HepG2 (cell line): ENCODE measurements around the gene STOML3. TPM values are rescaled to one million over a fixed set of nuclear protein-coding genes. Genes with fewer than 3 reads are reported as not detected.

Experiments used
- ATAC-seq: fragments of 200-7000 bp; cut with Tn5 transposase; 3 replicates; pipeline ENCODE4 v1.9.1; 2020; ENCODE audit warnings: mild to moderate bottlenecking, moderate library complexity
- BruUV-seq: library from RNA; stranded (reverse); fragments of 400-500 nt; replicated peaks from 2 replicates; lab custom pipeline; 2021; lab: Mats Ljungman, UMichigan
- CTCF ChIA-PET: fragments of 300-600 bp; formaldehyde crosslinking; extraction: SDS; loops from one replicate; lab custom pipeline; 2021; ENCODE audit warnings: low total read pairs, inconsistent platforms, low intra/inter-chr PET ratio; lab: Yijun Ruan, JAX
- POLR2A ChIA-PET: fragments of 350-600 bp; sonication (Branson Sonifier 250); formaldehyde crosslinking; loops from one replicate; lab custom pipeline; 2020; ENCODE audit warnings: antibody characterized with exemption, inconsistent platforms; lab: Yijun Ruan, JAX
- DNase-seq: peaks from one replicate; pipeline ENCODE4 v3.0.0-alpha.2; 2015; ENCODE audit warnings: low spot score
- FAIRE-seq: peaks from 3 replicates; lab custom pipeline; 2011; peaks lifted over from hg19 to GRCh38; lab: Jason Lieb, UNC
- H2AFZ ChIP-seq: one replicate; pipeline ENCODE4 v1.6.1; 2011; ENCODE audit warnings: low read length, inconsistent platforms
- H3K27ac ChIP-seq: fragments of 300-600 bp; 3 replicates; pipeline ENCODE4 v1.8.0; 2011; ENCODE audit warnings: mixed run types, mild to moderate bottlenecking, mixed read lengths, low read length, inconsistent platforms; ENCODE audit not compliant: insufficient read depth; ENCODE audit errors: extremely low read length
- H3K27me3 ChIP-seq, 2 experiments: fragments of 200-600 bp in 1 of 2; 2 replicates in 1 of 2; 3 replicates in 1 of 2; pipeline versions ENCODE4 v1.6.0 to v1.8.0; 2011; ENCODE audit warnings: low read length in 2 of 2, mild to moderate bottlenecking in 2 of 2, moderate library complexity in 2 of 2, inconsistent platforms in 1 of 2; ENCODE audit not compliant: insufficient read depth in 2 of 2, control insufficient read depth in 1 of 2
- H3K36me3 ChIP-seq, 2 experiments: fragments of 200-600 bp in 1 of 2; replicated peaks in 1 of 2; 2 replicates in 1 of 2; 3 replicates in 1 of 2; pipeline versions ENCODE4 v1.5.1 to v1.8.0; 2011; ENCODE audit warnings: low read length in 2 of 2, inconsistent platforms in 1 of 2; ENCODE audit not compliant: insufficient read depth in 2 of 2, control insufficient read depth in 1 of 2
- H3K4me1 ChIP-seq: 2 replicates; pipeline ENCODE4 v1.5.1; 2012; ENCODE audit warnings: low read length, inconsistent platforms; ENCODE audit not compliant: insufficient read depth
- H3K4me2 ChIP-seq: 2 replicates; pipeline ENCODE4 v1.6.0; 2011; ENCODE audit warnings: low read depth, low read length, inconsistent platforms
- H3K4me3 ChIP-seq, 3 experiments: fragments of 200-600 bp in 1 of 3; sonication (generic), shearing (Covaris generic) in 1 of 3; replicated peaks in 1 of 3; 2 replicates each; pipeline ENCODE4 v1.5.1; 2011 to 2016; ENCODE audit warnings: low read length in 3 of 3, inconsistent platforms in 2 of 3, low read depth in 2 of 3, mild to moderate bottlenecking in 2 of 3, control low read depth in 1 of 3, mixed read lengths in 1 of 3; ENCODE audit not compliant: insufficient read depth in 1 of 3
- H3K79me2 ChIP-seq: one replicate; pipeline ENCODE4 v1.6.1; 2011; ENCODE audit warnings: low read length, inconsistent platforms; ENCODE audit not compliant: insufficient read depth
- H3K9ac ChIP-seq: 2 replicates; pipeline ENCODE4 v1.6.0; 2011; ENCODE audit warnings: mild to moderate bottlenecking, low read depth, low read length, inconsistent platforms; ENCODE audit not compliant: insufficient read depth
- H3K9me3 ChIP-seq: 2 replicates; pipeline ENCODE4 v1.5.1; 2012; ENCODE audit warnings: mild to moderate bottlenecking, low read length
- H4K20me1 ChIP-seq: 2 replicates; pipeline ENCODE4 v1.6.0; 2011; ENCODE audit warnings: inconsistent platforms, mild to moderate bottlenecking, low read length, moderate library complexity; ENCODE audit not compliant: insufficient read depth
- ARNTL ChIP-seq: sonication (generic); formaldehyde crosslinking; IDR thresholded peaks from 2 replicates; pipeline ENCODE4 v1.4.0; 2020; ENCODE audit warnings: mild to moderate bottlenecking, missing genetic modification reagents
- ATF7-NPFF ChIP-seq: sonication (generic); formaldehyde crosslinking; IDR thresholded peaks from 2 replicates; pipeline ENCODE4 v1.8.1; 2023; ENCODE audit warnings: mild to moderate bottlenecking, low read depth, missing genetic modification reagents, moderate library complexity
- CREM ChIP-seq, 2 experiments: sonication (generic) in 1 of 2; formaldehyde crosslinking in 1 of 2; IDR thresholded peaks; 2 replicates each; pipeline versions ENCODE4 v1.4.0 to v1.6.1; 2016 to 2020; ENCODE audit warnings: antibody characterized with exemption in 1 of 2, mild to moderate bottlenecking in 1 of 2, missing genetic modification reagents in 1 of 2
- NCOA5 ChIP-seq: sonication (generic); formaldehyde crosslinking; IDR thresholded peaks from 2 replicates; pipeline ENCODE4 v1.4.0; 2020; ENCODE audit warnings: missing genetic modification reagents
- REXO4 ChIP-seq: sonication (generic); formaldehyde crosslinking; IDR thresholded peaks from 2 replicates; pipeline ENCODE4 v1.8.0; 2022; ENCODE audit warnings: missing genetic modification reagents, mild to moderate bottlenecking, borderline replicate concordance
- ZFY ChIP-seq: sonication (generic); formaldehyde crosslinking; IDR thresholded peaks from 2 replicates; pipeline ENCODE4 v1.4.0; 2020; ENCODE audit warnings: missing genetic modification reagents
- ZNF713 ChIP-seq: sonication (generic); formaldehyde crosslinking; IDR thresholded peaks from 2 replicates; pipeline ENCODE4 v1.4.0; 2020; ENCODE audit warnings: mild to moderate bottlenecking, missing genetic modification reagents
- ZNF790 ChIP-seq: sonication (generic); formaldehyde crosslinking; IDR thresholded peaks from 2 replicates; pipeline ENCODE4 v1.8.0; 2022; ENCODE audit warnings: missing genetic modification reagents, mild to moderate bottlenecking, borderline replicate concordance
- WGBS: methylation state at CpG from one replicate; pipeline ENCODE4 v1.1.6; 2017; ENCODE audit warnings: low lambda C conversion rate; 5-methylcytosine and 5-hydroxymethylcytosine counted together
- in situ Hi-C: cut with HindIII; loops from 2 replicates; pipeline ENCODE4 v1.10.0; 2017; ENCODE audit warnings: low pct_unique_long_range_greater_than_20kb; ENCODE audit not compliant: extremely low pct_ligation_motif_present
- intact Hi-C: fragments of 100-400 bp; cut with micrococcal nuclease; formaldehyde crosslinking; loops from one replicate; pipeline ENCODE4 v1.10.0; 2022; ENCODE audit not compliant: unreplicated experiment
- polyA plus RNA-seq, 8 experiments: library from polyadenylated mRNA; depleted of rRNA in 3 of 8; stranded (reverse) in 7 of 8; unstranded in 1 of 8; fragments of >200 nt; fragmentation: Illumina TruSeq in 4 of 8; extraction: Trizol in 4 of 8; gene quantifications; 2 replicates each; pipeline versions ENCODE4 v1.2.1 to v1.2.3, GENCODE V29; 2011 to 2016; ENCODE audit warnings: low read depth in 4 of 8, missing spikeins in 1 of 8, mixed read lengths in 1 of 8; ENCODE audit not compliant: insufficient read depth in 1 of 8
- total RNA-seq, 5 experiments: library from RNA; depleted of rRNA; stranded (reverse); fragments of >200 nt; fragmentation: Illumina TruSeq; extraction: Trizol; gene quantifications; 2 replicates each; pipeline ENCODE4 v1.2.3, GENCODE V29; 2016; ENCODE audit warnings: low read depth in 1 of 5
- TF ChIP-seq, protein P1 (sequence below): sonication (generic); formaldehyde crosslinking; IDR thresholded peaks from 2 replicates; pipeline ENCODE4 v1.5.1; 2020; ENCODE audit warnings: missing genetic modification reagents, mild to moderate bottlenecking, borderline replicate concordance
- TF ChIP-seq, protein P2 (sequence below): sonication (generic); formaldehyde crosslinking; IDR thresholded peaks from 2 replicates; pipeline ENCODE4 v1.4.0; 2020; ENCODE audit warnings: missing genetic modification reagents

Gene STOML3
- total and polyA plus RNA-seq, 2 of the 13 experiments (the other 11 are each of a cell fraction or from before 2014, with no cell fraction given) = not detected

DNA sequence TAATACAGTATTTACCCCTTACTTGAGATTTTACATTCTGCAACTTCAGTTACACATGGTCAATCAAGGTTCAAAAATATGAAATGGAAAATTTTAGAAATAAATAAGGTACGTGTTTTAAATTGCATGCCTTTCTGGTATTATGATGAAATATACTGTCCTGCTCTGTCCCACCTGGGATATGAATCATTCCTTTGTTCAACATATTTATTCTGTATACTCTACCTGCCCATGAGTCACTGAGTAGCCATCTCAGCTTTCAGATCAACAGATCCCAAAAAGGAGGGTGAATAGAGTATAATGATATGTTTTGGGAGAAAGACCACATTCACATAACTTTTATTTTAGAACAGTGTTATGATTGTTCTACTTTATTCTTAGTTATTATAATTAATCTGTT lies 37.8 kb downstream of the STOML3 start:
- WGBS = 3% methylated on average over 1 of the region's 1 CpG
- Histone ChIP-seq H3K27me3 (no peaks in the 10 kb centered on the region; a peak in 1 of 5 replicates), H3K9me3 (no peaks in the 10 kb centered on the region), H3K4me1 (no peaks in the 10 kb centered on the region), H3K27ac (no peak overlapping the region), H3K4me2 (no peak overlapping the region), H3K9ac (no peak overlapping the region), H3K36me3 (no peaks in the 10 kb centered on the region), H3K4me3 (no peak overlapping the region), H4K20me1 (no peaks in the 10 kb centered on the region), H3K79me2 (no peaks in the 10 kb centered on the region), H2AFZ (no peak overlapping the region)
- intact Hi-C loops = no loop called here
- no peak for TF ChIP-seq ZNF713 (CRISPR knock-in tag)
- no peak for ATAC-seq
- CTCF ChIA-PET = no interaction called here
- POLR2A ChIA-PET = no interaction called here
- DNase-seq = no peak
- FAIRE-seq = no peak
- in situ Hi-C loops = loop anchor here (25.0 kb wide), 1 partner anchor 659 kb away; the partner anchor contains the start of gene LHFPL6
- BruUV-seq = no TSS peak

DNA sequence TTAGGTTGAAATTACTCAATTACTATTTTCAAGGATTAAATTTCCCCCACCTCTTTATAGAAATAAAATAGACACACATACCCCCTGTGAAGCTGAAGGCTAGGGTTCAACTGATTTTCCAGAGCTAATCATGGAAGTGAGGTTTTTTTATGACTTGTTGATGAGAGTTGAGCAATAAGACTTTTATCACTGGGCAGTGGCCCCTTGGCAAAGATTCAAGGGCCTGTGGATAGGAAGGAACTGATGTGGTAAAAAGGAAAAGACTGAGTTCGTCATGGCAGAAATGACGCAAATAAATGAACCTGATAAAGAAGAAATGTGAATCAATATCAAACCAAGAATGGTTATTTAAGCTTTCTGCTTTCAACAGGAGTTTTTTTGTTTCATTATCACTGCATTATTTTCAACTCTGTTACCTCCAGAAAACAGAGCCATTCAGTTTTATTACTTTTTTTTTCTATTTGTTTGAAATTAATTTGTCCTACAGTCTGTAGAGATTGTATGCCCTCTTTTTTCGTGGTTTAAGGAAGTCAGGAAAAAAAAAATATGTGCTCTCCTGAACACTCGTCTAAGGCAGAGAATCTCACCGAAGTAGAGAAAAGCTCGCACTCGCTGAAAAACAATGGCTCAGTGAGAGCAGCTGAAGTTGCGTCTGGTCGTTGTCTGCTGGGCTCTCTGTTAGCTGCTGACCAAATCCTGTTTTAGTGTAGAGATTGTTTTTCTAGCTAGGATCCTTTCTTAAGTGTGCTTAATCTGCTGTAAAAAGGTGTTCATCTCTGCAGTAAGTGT lies 38.9 kb downstream of the STOML3 start:
- 15% methylated on average over 9 of the region's 9 CpGs for WGBS
- DNase-seq = no peak
- intact Hi-C loops = no loop called here
- H3K79me2 ChIP-seq = no peaks in the 10 kb centered on the region
- no TSS peak for BruUV-seq
- ATAC-seq = no peak
- H3K4me1 ChIP-seq = no peaks in the 10 kb centered on the region
- FAIRE-seq = no peak
- no peak overlapping the region for H3K4me3 ChIP-seq
- no peaks in the 10 kb centered on the region for H3K36me3 ChIP-seq
- no peak overlapping the region for H3K27ac ChIP-seq
- no peaks in the 10 kb centered on the region; a peak in 1 of 5 replicates for H3K27me3 ChIP-seq
- no peak overlapping the region for H3K9ac ChIP-seq
- H2AFZ ChIP-seq = no peak overlapping the region
- H4K20me1 ChIP-seq = no peaks in the 10 kb centered on the region
- H3K4me2 ChIP-seq = no peak overlapping the region
- no peaks in the 10 kb centered on the region for H3K9me3 ChIP-seq
- ChIA-PET CTCF (no interaction called here), POLR2A (no interaction called here)
- in situ Hi-C loops = loop anchor here (25.0 kb wide), 1 partner anchor 661 kb away; the partner anchor contains the start of gene LHFPL6
- TF ChIP-seq ZNF790 (CRISPR knock-in tag) = no peak
- TF ChIP-seq ZFY (CRISPR knock-in tag) = no peak
- TF ChIP-seq REXO4 (CRISPR knock-in tag) = no peak
- TF ChIP-seq, protein P1, sequence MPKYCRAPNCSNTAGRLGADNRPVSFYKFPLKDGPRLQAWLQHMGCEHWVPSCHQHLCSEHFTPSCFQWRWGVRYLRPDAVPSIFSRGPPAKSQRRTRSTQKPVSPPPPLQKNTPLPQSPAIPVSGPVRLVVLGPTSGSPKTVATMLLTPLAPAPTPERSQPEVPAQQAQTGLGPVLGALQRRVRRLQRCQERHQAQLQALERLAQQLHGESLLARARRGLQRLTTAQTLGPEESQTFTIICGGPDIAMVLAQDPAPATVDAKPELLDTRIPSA (CRISPR knock-in tag) = no peak
- no peak for TF ChIP-seq ARNTL (CRISPR knock-in tag)
- no peak for TF ChIP-seq ATF7-NPFF (CRISPR knock-in tag)
- TF ChIP-seq NCOA5 (CRISPR knock-in tag) = no peak
- TF ChIP-seq CREM (IDR thresholded peaks at IDR 0.05) = no peak
- no peak for TF ChIP-seq CREM (CRISPR knock-in tag; IDR thresholded peaks at IDR 0.05)
- TF ChIP-seq, protein P2, sequence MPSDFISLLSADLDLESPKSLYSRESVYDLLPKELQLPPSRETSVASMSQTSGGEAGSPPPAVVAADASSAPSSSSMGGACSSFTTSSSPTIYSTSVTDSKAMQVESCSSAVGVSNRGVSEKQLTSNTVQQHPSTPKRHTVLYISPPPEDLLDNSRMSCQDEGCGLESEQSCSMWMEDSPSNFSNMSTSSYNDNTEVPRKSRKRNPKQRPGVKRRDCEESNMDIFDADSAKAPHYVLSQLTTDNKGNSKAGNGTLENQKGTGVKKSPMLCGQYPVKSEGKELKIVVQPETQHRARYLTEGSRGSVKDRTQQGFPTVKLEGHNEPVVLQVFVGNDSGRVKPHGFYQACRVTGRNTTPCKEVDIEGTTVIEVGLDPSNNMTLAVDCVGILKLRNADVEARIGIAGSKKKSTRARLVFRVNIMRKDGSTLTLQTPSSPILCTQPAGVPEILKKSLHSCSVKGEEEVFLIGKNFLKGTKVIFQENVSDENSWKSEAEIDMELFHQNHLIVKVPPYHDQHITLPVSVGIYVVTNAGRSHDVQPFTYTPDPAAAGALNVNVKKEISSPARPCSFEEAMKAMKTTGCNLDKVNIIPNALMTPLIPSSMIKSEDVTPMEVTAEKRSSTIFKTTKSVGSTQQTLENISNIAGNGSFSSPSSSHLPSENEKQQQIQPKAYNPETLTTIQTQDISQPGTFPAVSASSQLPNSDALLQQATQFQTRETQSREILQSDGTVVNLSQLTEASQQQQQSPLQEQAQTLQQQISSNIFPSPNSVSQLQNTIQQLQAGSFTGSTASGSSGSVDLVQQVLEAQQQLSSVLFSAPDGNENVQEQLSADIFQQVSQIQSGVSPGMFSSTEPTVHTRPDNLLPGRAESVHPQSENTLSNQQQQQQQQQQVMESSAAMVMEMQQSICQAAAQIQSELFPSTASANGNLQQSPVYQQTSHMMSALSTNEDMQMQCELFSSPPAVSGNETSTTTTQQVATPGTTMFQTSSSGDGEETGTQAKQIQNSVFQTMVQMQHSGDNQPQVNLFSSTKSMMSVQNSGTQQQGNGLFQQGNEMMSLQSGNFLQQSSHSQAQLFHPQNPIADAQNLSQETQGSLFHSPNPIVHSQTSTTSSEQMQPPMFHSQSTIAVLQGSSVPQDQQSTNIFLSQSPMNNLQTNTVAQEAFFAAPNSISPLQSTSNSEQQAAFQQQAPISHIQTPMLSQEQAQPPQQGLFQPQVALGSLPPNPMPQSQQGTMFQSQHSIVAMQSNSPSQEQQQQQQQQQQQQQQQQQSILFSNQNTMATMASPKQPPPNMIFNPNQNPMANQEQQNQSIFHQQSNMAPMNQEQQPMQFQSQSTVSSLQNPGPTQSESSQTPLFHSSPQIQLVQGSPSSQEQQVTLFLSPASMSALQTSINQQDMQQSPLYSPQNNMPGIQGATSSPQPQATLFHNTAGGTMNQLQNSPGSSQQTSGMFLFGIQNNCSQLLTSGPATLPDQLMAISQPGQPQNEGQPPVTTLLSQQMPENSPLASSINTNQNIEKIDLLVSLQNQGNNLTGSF (CRISPR knock-in tag) = no peak
